GM19099 (cell line): ENCODE measurements around the gene ITPRIP.

Experiments used
- POLR2A ChIP-seq: IDR thresholded peaks from 3 replicates; pipeline ENCODE4 v1.6.1; 2011; ENCODE audit warnings: low read depth; ENCODE audit not compliant: insufficient read length; ENCODE audit errors: extremely low read depth

ITPRIP gene

GRCh38 chr10:104309980-104310978 lies 28.0 kb downstream of the ITPRIP start:
- no peak for TF ChIP-seq POLR2A

- no peak for TF ChIP-seq POLR2A
These were observed 29.8 kb downstream of the ITPRIP start for GRCh38 chr10:104308439-104308903.

GRCh38 chr10:104307576-104308438 lies 30.5 kb downstream of the ITPRIP start:
- no peak for TF ChIP-seq POLR2A

- no peak for TF ChIP-seq POLR2A
These were observed 31.4 kb downstream of the ITPRIP start for GRCh38 chr10:104306897-104307296.

GRCh38 chr10:104304927-104305326 lies 33.3 kb downstream of the ITPRIP start:
- TF ChIP-seq POLR2A: no peak

GRCh38 chr10:104304356-104304745 lies 33.9 kb downstream of the ITPRIP start:
- no peak for TF ChIP-seq POLR2A

- TF ChIP-seq POLR2A: no peak
These were observed 34.5 kb downstream of the ITPRIP start for GRCh38 chr10:104303594-104304355.

- no peak for TF ChIP-seq POLR2A
These were observed 36.2 kb downstream of the ITPRIP start for GRCh38 chr10:104301907-104302690.

- no peak for TF ChIP-seq POLR2A
These were observed 37.5 kb downstream of the ITPRIP start for GRCh38 chr10:104300736-104301292.

GRCh38 chr10:104300002-104300735 lies 38.1 kb downstream of the ITPRIP start:
- TF ChIP-seq POLR2A: no peak

- no peak for TF ChIP-seq POLR2A
These were observed 39.0 kb downstream of the ITPRIP start for GRCh38 chr10:104299031-104299904.
